NB4 (cell line): ENCODE measurements around the gene CDKAL1.

ENCODE experiments used
- POLR2A ChIP-seq: IDR thresholded peaks from 2 replicates; pipeline ENCODE4 v1.6.1; 2011; ENCODE audit warnings: mild to moderate bottlenecking; ENCODE audit not compliant: insufficient read length; ENCODE audit errors: extremely low read depth
- TF ChIP-seq, protein P1 (sequence below): IDR thresholded peaks from one replicate; pipeline ENCODE4 v1.5.1; 2012; ENCODE audit warnings: low read depth, low read length

DNA sequence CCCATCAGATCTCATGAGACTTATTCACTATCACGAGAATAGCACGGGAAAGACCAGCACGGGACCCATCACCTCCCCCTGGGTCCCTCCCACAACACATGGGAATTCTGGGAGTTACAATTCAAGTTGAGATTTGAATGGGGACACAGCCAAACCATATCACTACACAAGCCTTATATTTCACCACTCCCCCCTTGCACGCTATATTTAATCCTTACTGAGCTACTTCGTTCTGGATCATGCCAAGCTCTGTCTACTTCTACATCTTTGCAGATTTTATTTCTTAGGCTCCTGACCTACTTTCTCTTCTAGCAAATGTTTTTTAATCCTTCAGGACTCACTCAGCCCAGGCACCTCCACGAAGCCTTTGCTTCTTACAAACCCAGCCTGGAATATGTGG is 606.7 kb downstream of the CDKAL1 start:
- TF ChIP-seq, protein P1, sequence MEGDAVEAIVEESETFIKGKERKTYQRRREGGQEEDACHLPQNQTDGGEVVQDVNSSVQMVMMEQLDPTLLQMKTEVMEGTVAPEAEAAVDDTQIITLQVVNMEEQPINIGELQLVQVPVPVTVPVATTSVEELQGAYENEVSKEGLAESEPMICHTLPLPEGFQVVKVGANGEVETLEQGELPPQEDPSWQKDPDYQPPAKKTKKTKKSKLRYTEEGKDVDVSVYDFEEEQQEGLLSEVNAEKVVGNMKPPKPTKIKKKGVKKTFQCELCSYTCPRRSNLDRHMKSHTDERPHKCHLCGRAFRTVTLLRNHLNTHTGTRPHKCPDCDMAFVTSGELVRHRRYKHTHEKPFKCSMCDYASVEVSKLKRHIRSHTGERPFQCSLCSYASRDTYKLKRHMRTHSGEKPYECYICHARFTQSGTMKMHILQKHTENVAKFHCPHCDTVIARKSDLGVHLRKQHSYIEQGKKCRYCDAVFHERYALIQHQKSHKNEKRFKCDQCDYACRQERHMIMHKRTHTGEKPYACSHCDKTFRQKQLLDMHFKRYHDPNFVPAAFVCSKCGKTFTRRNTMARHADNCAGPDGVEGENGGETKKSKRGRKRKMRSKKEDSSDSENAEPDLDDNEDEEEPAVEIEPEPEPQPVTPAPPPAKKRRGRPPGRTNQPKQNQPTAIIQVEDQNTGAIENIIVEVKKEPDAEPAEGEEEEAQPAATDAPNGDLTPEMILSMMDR: no peak
- no peak for TF ChIP-seq POLR2A
